GM23338 (cell line): ENCODE results near the gene DYSF. TPM values are rescaled to one million over a fixed set of nuclear protein-coding genes. Genes with fewer than 3 reads are reported as not detected.

ENCODE experiments used
- ATAC-seq: fragments of 200-7000 bp; cut with Tn5 transposase; 3 replicates; pipeline ENCODE4 v1.9.1; 2020
- DNase-seq: peaks from one replicate; pipeline ENCODE4 v3.0.0-alpha.2; 2015; ENCODE audit warnings: low spot score
- H2AFZ ChIP-seq: fragments of 200-600 bp; sonication (generic); 2 replicates; pipeline ENCODE4 v1.8.0; 2016; ENCODE audit warnings: antibody characterized with exemption, mild to moderate bottlenecking, moderate library complexity
- H3F3A ChIP-seq: fragments of 200-600 bp; sonication (generic); replicated peaks from 2 replicates; pipeline ENCODE4 v1.8.0; 2017; ENCODE audit warnings: antibody characterized with exemption, mixed run types, low read depth
- H3K27ac ChIP-seq: fragments of 200-600 bp; sonication (generic); 2 replicates; pipeline ENCODE4 v1.6.1; 2016; ENCODE audit warnings: low read depth
- H3K27me3 ChIP-seq: fragments of 200-600 bp; sonication (generic); 2 replicates; pipeline ENCODE4 v1.8.0; 2016; ENCODE audit warnings: mild to moderate bottlenecking, mixed run types, moderate library complexity; ENCODE audit not compliant: insufficient read depth
- H3K36me3 ChIP-seq: fragments of 200-600 bp; sonication (generic); 2 replicates; pipeline ENCODE4 v1.8.0; 2016; ENCODE audit warnings: mild to moderate bottlenecking; ENCODE audit not compliant: insufficient read depth
- H3K4me1 ChIP-seq: fragments of 200-600 bp; sonication (generic); 2 replicates; pipeline ENCODE4 v1.8.0; 2016; ENCODE audit warnings: mild to moderate bottlenecking, moderate library complexity; ENCODE audit not compliant: insufficient read depth
- H3K4me2 ChIP-seq: fragments of 200-600 bp; sonication (generic); 2 replicates; pipeline ENCODE4 v1.7.1; 2017; ENCODE audit warnings: mixed run types
- H3K4me3 ChIP-seq: fragments of 200-600 bp; sonication (generic); 2 replicates; pipeline ENCODE4 v1.6.1; 2016; ENCODE audit warnings: mixed run types
- H3K79me2 ChIP-seq: fragments of 200-600 bp; sonication (generic); replicated peaks from 2 replicates; pipeline ENCODE4 v1.8.0; 2017; ENCODE audit warnings: mild to moderate bottlenecking; ENCODE audit not compliant: insufficient read depth
- H3K9me2 ChIP-seq: fragments of 200-600 bp; sonication (generic); 2 replicates; pipeline ENCODE4 v1.8.0; 2017; ENCODE audit not compliant: insufficient read depth
- H4K20me1 ChIP-seq: fragments of 200-600 bp; sonication (generic); replicated peaks from 2 replicates; pipeline ENCODE4 v1.8.0; 2017; ENCODE audit warnings: mild to moderate bottlenecking; ENCODE audit not compliant: insufficient read depth
- H3K27ac Mint-ChIP-seq: 2 replicates; pipeline ENCODE4 v1.8.0; 2020; ENCODE audit warnings: inconsistent platforms, mild to moderate bottlenecking, moderate library complexity, mixed read lengths
- H3K27me3 Mint-ChIP-seq: 3 replicates; pipeline ENCODE4 v1.8.0; 2022; ENCODE audit warnings: low read depth, mild to moderate bottlenecking, moderate library complexity, mixed read lengths, inconsistent platforms; ENCODE audit not compliant: insufficient read depth, poor library complexity
- H3K36me3 Mint-ChIP-seq: 3 replicates; pipeline ENCODE4 v1.8.0; 2021; ENCODE audit warnings: low read depth, mild to moderate bottlenecking, inconsistent platforms, moderate library complexity, mixed read lengths
- H3K4me1 Mint-ChIP-seq: 3 replicates; pipeline ENCODE4 v1.8.0; 2020; ENCODE audit warnings: mild to moderate bottlenecking, inconsistent platforms, mixed read lengths
- H3K4me3 Mint-ChIP-seq: 3 replicates; pipeline ENCODE4 v1.8.0; 2021; ENCODE audit warnings: moderate library complexity, mild to moderate bottlenecking, inconsistent platforms, mixed read lengths
- H3K9me3 Mint-ChIP-seq: 3 replicates; pipeline ENCODE4 v1.8.0; 2020; ENCODE audit warnings: moderate library complexity, mild to moderate bottlenecking, inconsistent platforms, mixed read lengths
- CREB1 ChIP-seq: fragments of 250-450 bp; sonication (Bioruptor Pico); IDR thresholded peaks from 2 replicates; pipeline ENCODE4 v1.5.0; 2020; ENCODE audit warnings: low read depth, mild to moderate bottlenecking, moderate library complexity
- ETS1 ChIP-seq: IDR thresholded peaks from 2 replicates; pipeline ENCODE4 v1.6.1; 2016; ENCODE audit warnings: antibody characterized with exemption
- EZH2 ChIP-seq: fragments of 200-600 bp; sonication (generic); IDR thresholded peaks from one replicate; pipeline ENCODE4 v1.8.0; 2017; ENCODE audit warnings: antibody characterized with exemption, mild to moderate bottlenecking, low read depth; ENCODE audit not compliant: unreplicated experiment
- EZH2phosphoT487 ChIP-seq: fragments of 200-600 bp; sonication (generic); IDR thresholded peaks from one replicate; pipeline ENCODE4 v1.8.1; 2018; ENCODE audit warnings: antibody characterized with exemption; ENCODE audit not compliant: unreplicated experiment
- JUNB ChIP-seq: IDR thresholded peaks from one replicate; pipeline ENCODE4 v1.6.1; 2016; ENCODE audit warnings: antibody characterized with exemption; ENCODE audit not compliant: unreplicated experiment
- NANOG ChIP-seq: IDR thresholded peaks from 2 replicates; pipeline ENCODE4 v1.6.1; 2016; ENCODE audit warnings: antibody characterized with exemption, borderline replicate concordance
- POLR2AphosphoS5 ChIP-seq: IDR thresholded peaks from 2 replicates; pipeline ENCODE4 v1.6.1; 2016; ENCODE audit warnings: antibody characterized with exemption, low read depth
- REST ChIP-seq: IDR thresholded peaks from one replicate; pipeline ENCODE4 v1.6.1; 2018; ENCODE audit warnings: antibody characterized with exemption; ENCODE audit not compliant: unreplicated experiment
- STAT1 ChIP-seq: IDR thresholded peaks from one replicate; pipeline ENCODE4 v1.6.1; 2016; ENCODE audit warnings: antibody characterized with exemption; ENCODE audit not compliant: unreplicated experiment
- ZNF114 ChIP-seq: fragments of 250-450 bp; sonication (Bioruptor Pico); IDR thresholded peaks from 2 replicates; pipeline ENCODE4 v1.5.0; 2020; ENCODE audit warnings: mild to moderate bottlenecking, moderate library complexity
- polyA plus RNA-seq: library from polyadenylated mRNA; unstranded; fragments of >200 nt; fragmentation: Nextera tagmentation; extraction: Ambion mirVana; gene quantifications from 2 replicates; pipeline ENCODE4 v1.2.1, GENCODE V29; 2016
- total RNA-seq: library from RNA; depleted of rRNA; stranded (reverse); fragments of >200 nt; shearing (Covaris generic); gene quantifications from 2 replicates; pipeline ENCODE4 v1.2.3, GENCODE V29; 2014
- TF ChIP-seq, protein P1 (sequence below), 2 experiments: fragments of 200-600 bp in 1 of 2; sonication (generic) in 1 of 2; conservative IDR thresholded peaks; 2 replicates each; pipeline versions ENCODE4 v1.5.1 to v1.6.1; 2016 to 2017; ENCODE audit warnings: antibody characterized with exemption in 2 of 2, low read depth in 2 of 2, mild to moderate bottlenecking in 2 of 2, moderate library complexity in 1 of 2

Gene DYSF
- total and polyA plus RNA-seq, 2 experiments from 2014 or later = 7.3 to 21.3 TPM

DNA sequence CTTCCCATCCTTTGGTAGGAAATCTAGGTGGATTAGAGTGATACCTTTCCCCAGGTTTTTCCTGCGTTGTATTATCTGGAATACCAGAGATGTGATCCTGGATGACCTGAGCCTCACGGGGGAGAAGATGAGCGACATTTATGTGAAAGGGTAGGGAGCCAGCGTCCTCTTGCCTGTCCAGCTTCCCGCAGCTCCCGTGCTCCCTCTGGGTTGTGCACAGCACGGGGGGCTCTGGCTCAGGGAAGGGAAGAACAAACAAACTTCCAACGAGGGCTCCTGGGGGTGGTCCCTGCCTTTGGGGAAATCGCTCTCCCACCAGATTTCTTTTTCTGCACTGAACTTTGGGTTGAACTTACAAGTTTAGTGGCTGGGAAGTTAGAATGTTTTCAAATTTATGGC, 215.7 kb downstream of the DYSF start (continued):
- TF ChIP-seq, protein P1, sequence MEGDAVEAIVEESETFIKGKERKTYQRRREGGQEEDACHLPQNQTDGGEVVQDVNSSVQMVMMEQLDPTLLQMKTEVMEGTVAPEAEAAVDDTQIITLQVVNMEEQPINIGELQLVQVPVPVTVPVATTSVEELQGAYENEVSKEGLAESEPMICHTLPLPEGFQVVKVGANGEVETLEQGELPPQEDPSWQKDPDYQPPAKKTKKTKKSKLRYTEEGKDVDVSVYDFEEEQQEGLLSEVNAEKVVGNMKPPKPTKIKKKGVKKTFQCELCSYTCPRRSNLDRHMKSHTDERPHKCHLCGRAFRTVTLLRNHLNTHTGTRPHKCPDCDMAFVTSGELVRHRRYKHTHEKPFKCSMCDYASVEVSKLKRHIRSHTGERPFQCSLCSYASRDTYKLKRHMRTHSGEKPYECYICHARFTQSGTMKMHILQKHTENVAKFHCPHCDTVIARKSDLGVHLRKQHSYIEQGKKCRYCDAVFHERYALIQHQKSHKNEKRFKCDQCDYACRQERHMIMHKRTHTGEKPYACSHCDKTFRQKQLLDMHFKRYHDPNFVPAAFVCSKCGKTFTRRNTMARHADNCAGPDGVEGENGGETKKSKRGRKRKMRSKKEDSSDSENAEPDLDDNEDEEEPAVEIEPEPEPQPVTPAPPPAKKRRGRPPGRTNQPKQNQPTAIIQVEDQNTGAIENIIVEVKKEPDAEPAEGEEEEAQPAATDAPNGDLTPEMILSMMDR (conservative IDR thresholded peaks at IDR 0.05; ENCODE audit: low read depth in 2 of 2) = no peak
- TF ChIP-seq CREB1 (CRISPR knock-in tag) = no peak
- TF ChIP-seq ZNF114 (CRISPR knock-in tag) = no peak
- TF ChIP-seq NANOG = no peak
- no peak for TF ChIP-seq JUNB
- no peak for TF ChIP-seq ETS1
- TF ChIP-seq EZH2 = no peak
- TF ChIP-seq POLR2AphosphoS5 = no peak
- TF ChIP-seq REST = no peak

GRCh38 chr2:71669628-71670429, 216.5 kb downstream of the DYSF start:
- H3K36me3 Mint-ChIP-seq = 0 out of 3 replicates have a peak, but pooled peaks cover 8% of the 10 kb centered on the region
- TF ChIP-seq, protein P1 (conservative IDR thresholded peaks at IDR 0.05; ENCODE audit: low read depth in 2 of 2) = no peak
- TF ChIP-seq REST (no peak), ZNF114 (CRISPR knock-in tag) (no peak), CREB1 (CRISPR knock-in tag) (no peak), JUNB (no peak), EZH2 (no peak), EZH2phosphoT487 (no peak), STAT1 (no peak), NANOG (no peak), POLR2AphosphoS5 (no peak), ETS1 (no peak)

More at GRCh38 chr2:71669628-71670429, 216.5 kb downstream of the DYSF start:
- Histone ChIP-seq H3K9me2 (no peaks in the 10 kb centered on the region), H3K36me3 (no peaks in the 10 kb centered on the region), H3K27ac (no peak overlapping the region), H3F3A (no peaks in the 10 kb centered on the region), H3K4me2 (no peak overlapping the region), H2AFZ (no peak overlapping the region), H3K4me3 (no peak overlapping the region), H3K4me1 (no peaks in the 10 kb centered on the region), H3K79me2 (no peaks in the 10 kb centered on the region), H4K20me1 (no peaks in the 10 kb centered on the region), H3K27me3 (no peaks in the 10 kb centered on the region)
- 0 out of 3 replicates have a peak, but pooled peaks cover under 1% of the 10 kb centered on the region for H3K4me1 Mint-ChIP-seq
- no peak overlapping the region for H3K27ac Mint-ChIP-seq
- no peak for DNase-seq
- ATAC-seq = no peak
- H3K4me3 Mint-ChIP-seq = no peak overlapping the region
- peaks cover 4% of the 10 kb centered on the region for H3K27me3 Mint-ChIP-seq
- no peaks in the 10 kb centered on the region for H3K9me3 Mint-ChIP-seq
